SK-MEL-5 (cell line): ENCODE data around the gene LCN1. TPM values are rescaled to one million over a fixed set of nuclear protein-coding genes. Genes with fewer than 3 reads are reported as not detected.

Source experiments
- DNase-seq: peaks from one replicate; pipeline ENCODE4 v3.0.0-alpha.2; 2016; ENCODE audit warnings: low read depth, low spot score
- in situ Hi-C: cut with HindIII; loops from 2 replicates; pipeline ENCODE4 v1.10.0; 2016; ENCODE audit warnings: low sequenced_read_pairs, high pct_unique_total_duplicates, low pct_unique_long_range_greater_than_20kb
- polyA plus RNA-seq, 2 experiments: library from polyadenylated mRNA; depleted of rRNA; stranded (reverse); fragments of >200 nt; gene quantifications; 2 replicates each; pipeline ENCODE4 v1.2.3, GENCODE V29; 2015
- total RNA-seq: library from RNA; depleted of rRNA; stranded (reverse); fragments of >200 nt; shearing (Covaris generic); gene quantifications from 2 replicates; pipeline ENCODE4 v1.2.3, GENCODE V29; 2014; rRNA removed

The LCN1 gene
- not detected in 2 replicates for total RNA-seq
- polyA plus RNA-seq (2015; cell fraction: cytosol; rRNA removed), result not detected in 2 replicates
- not detected in 2 replicates for polyA plus RNA-seq (2015; cell fraction: nucleus; rRNA removed)

GRCh38 chr9:135520916-135521607, at the start of gene LCN1:
Gene LCN1 (plus strand): TSS chr9:135521440. CDS start chr9:135521498, 58 bp downstream.
- in situ Hi-C loops, result no loop called here
- DNase-seq, result no peak

- in situ Hi-C loops, result no loop called here
- DNase-seq, result no peak
Observed at GRCh38 chr9:135471791-135472640, 49.2 kb upstream of the LCN1 start.

- in situ Hi-C loops, result no loop called here
- DNase-seq, result no peak
Observed at GRCh38 chr9:135473972-135474543, 47.2 kb upstream of the LCN1 start.

GRCh38 chr9:135474915-135475314, 46.3 kb upstream of the LCN1 start:
- in situ Hi-C loops, result no loop called here
- peak; percentile 56 for DNase-seq

DNA sequence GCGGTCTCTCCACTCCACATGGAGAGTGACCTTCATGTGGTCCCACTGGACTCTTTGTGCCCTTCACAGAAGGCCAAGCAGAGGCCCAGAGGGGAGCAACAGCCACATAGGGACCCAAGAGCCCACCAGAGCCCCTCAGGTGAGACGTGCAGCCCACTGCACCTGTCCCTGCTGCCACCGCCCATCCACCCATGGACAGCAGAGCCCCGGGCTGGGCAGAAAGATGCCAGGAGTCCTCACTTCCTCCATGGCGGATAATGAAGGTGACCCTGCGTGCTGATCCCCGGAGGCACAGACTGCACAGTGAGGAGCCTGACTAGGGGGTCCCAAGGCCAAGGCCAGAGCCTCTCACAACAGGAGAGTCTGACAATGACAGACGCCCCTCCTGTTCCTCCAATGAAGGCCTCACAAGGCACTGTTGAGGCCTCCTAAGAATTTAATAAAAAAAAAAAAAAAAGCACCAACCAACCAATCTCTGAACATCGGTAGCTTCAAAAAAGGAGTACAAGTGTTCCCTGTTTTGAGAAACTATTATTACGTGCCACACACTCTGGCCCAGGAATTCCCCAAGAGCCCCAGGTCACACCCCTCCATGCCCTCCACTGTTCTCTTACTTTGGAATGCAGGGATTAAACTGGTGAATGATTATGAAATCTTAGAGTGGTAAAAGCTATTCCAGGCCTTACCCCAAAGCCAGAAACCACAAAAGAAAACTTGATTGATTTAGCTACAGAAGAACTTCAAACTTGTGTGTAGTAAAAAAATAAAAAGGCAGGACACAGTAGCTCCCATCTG, 44.5 kb upstream of the LCN1 start:
- in situ Hi-C loops, result no loop called here
- no peak for DNase-seq

DNA sequence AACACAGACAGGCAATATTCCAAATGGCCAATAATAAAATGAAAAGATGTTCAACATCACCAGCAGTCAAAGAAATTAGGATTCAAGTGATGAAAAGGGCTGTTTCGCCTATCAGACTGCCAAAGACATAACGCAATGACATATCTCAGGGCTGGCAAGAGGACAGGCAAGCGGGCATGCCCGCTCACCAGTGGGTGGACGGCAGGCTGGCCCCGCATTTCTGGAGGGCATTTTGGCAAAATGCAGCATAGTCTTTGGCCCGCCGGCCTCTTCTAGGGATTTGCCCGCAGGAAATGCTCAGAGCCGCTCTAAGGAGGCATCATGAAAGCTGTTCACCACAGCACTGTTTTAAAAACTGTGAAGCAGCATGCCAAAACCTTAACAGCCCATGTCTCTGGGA, 43.0 kb upstream of the LCN1 start:
- in situ Hi-C loops, result no loop called here
- no peak for DNase-seq

DNA sequence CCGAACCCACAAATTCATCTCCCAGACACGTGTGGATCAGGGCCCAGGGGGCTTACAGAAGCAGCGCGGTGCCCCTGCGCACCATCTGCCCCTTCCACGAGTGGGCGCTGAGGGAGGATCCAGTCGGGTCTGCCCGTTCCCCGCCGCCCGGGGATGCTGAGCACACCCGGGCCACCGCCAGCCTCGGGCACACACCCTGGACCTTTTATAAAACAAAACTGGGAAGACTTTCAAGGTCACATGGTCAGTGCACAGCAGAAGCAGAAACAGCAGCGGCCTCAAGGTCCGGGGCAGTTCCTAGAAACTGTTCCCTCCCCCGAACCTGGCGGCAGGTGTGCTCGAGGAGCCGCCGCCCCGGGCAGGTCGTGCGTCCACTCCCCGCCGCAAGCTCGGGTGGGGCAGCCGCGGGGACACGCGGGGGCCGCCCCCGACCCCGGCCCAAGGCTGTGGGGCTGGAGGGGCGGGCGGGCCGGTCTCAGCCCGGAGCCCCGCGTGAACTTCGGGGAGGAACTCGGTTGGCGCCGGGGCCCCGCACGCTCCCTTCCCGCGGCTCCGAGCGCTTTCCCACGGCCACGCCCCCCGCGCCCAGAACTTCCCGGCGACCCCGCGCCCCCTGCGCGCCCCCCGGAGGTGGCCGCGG, 42.3 kb upstream of the LCN1 start:
- in situ Hi-C loops, result no loop called here
- DNase-seq, result peak; percentile 58

- in situ Hi-C loops, result no loop called here
- peak; percentile 52 for DNase-seq
Observed at GRCh38 chr9:135479469-135480052, 41.7 kb upstream of the LCN1 start, which contains the start of gene PPP1R26. Gene PPP1R26 (plus strand): TSS chr9:135479782. CDS start chr9:135484511, 4,729 bp downstream.

DNA sequence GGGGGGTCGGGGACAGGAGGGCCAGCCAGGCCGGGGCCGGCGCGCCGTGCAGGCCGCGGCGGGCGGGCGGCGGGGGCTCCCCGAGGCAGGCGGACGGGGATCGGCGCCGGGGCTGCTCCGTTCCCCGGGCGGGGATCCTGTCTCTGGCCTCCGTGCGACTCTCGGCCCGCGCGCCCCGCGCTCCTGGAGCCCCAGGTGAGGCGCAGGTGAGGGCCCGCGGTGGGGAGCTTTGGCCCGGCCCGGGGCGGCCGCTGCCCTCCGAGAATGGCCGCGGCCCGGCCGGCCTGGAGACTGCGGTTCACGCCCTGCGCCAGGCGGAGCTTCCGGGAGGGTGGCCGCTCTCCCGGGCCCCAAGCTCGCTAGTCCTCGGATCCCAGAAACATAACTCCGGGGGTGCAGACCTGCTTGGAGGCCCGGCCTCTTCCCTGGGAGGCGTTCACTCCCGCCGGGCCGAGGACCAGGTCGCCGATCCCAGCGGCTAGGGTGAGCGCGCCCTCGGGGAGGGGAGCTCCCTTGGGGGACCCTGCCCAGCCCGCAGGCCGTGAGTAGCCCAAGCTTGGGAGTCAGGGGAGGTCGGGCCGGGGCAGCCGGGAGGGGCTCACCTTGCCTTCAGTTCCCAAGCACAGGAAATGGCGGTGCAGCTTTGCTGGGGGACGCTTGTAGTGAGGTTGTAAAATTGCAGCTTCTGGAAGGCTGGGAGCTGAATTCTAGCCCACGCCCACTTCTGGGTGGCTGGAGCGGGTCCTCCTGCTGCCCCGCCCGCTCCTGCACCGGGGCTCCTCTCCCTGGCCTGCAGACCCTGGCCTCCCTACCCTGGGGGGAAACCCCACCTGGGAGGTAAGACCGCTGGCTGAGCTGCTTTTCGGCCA, 40.9 kb upstream of the LCN1 start:
- in situ Hi-C loops, result no loop called here
- DNase-seq, result peak; percentile 53

DNA sequence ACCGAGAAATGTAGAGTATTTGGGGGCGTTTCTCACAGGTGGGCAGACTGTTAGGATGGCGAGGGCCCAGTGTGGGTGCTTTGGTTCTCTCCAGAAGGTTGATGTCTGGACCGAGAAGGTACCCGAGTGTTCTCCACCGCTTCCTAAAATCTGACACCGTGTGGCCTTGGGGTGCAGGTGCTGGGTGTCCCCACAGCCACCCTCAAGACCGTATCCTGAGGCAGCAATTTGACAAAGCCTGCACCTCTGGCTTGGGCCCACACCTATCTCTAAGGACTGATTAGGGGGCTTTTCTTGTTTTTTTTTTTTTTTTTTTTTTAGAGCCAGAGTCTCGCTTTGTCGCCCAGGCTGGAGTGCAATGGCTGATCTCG, 40.3 kb upstream of the LCN1 start:
- in situ Hi-C loops, result no loop called here
- DNase-seq, result no peak

GRCh38 chr9:135482015-135482754, 39.1 kb upstream of the LCN1 start:
- in situ Hi-C loops, result no loop called here

GRCh38 chr9:135484460-135485277, 36.6 kb upstream of the LCN1 start:
- in situ Hi-C loops, result no loop called here
- DNase-seq, result no peak

More at GRCh38 chr9:135482015-135482754, 39.1 kb upstream of the LCN1 start:
- DNase-seq, result no peak

DNA sequence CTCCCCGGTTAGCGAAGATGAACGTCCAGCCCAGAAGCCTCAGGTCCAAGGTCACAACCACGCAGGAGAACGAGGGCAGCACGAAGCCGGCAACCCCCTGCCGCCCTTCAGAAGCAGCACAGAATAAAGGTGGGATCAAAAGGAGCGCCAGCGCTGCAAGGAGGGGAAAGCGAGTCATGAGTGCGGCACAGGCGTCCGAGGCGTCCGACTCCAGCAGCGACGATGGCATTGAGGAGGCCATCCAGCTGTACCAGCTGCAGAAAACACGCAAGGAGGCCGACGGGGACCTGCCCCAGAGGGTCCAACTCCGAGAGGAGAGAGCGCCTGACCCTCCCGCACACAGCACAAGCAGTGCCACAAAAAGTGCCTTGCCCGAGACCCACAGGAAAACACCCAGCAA, 35.9 kb upstream of the LCN1 start:
- DNase-seq, result no peak
- in situ Hi-C loops, result no loop called here

DNA sequence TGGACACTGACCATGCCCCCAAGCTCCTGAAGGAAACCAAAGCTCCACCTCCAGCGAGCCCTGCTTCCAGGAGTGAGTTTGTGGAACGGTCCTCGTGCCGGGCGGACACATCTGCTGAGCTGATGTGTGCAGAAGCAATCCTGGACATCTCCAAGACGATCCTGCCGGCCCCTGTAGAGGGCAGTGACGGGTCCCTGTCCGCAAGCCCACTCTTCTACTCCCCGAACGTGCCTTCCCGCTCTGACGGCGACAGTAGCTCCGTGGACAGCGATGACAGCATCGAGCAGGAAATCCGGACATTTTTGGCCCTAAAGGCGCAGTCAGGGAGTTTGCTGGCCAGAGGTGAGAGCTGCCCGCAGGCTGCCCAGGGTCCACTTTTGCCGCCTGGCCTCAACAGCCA, 35.4 kb upstream of the LCN1 start:
- no peak for DNase-seq
- in situ Hi-C loops, result no loop called here
